HG02852 (cell line): Measurements from ENCODE around the gene NDUFC2.
A peak's percentile ranks its signal among the peaks of the same experiment; 100 is the strongest.
"Not testable (repeated sequence)": the region's sequence is repeated elsewhere in the genome, so short reads cannot be mapped to it uniquely, and the experiment has no call there.

ENCODE experiments used
- ATAC-seq: cut with Tn5 transposase; IDR thresholded peaks from one replicate; pipeline ENCODE4 v1.9.1; 2021; ENCODE audit warnings: mild to moderate bottlenecking, moderate library complexity; ENCODE audit not compliant: unreplicated experiment

NDUFC2 gene

GRCh38 chr11:78079232-78080083, at the start of gene NDUFC2:
Gene NDUFC2, minus strand, starts transcription at chr11:78079862. Its CDS starts 118 bp downstream, at chr11:78079744.
- ATAC-seq = peak; percentile 81

- no peak for ATAC-seq
Observed at GRCh38 chr11:78127403-78127802, 47.7 kb upstream of the NDUFC2 start.

- no peak for ATAC-seq
Observed at GRCh38 chr11:78112582-78113275, 33.1 kb upstream of the NDUFC2 start.

- ATAC-seq = no peak
Observed at GRCh38 chr11:78111298-78111697, 31.6 kb upstream of the NDUFC2 start.

- ATAC-seq = no peak
Observed at GRCh38 chr11:78110830-78111229, 31.2 kb upstream of the NDUFC2 start.

- ATAC-seq = no peak
Observed at GRCh38 chr11:78110351-78110750, 30.7 kb upstream of the NDUFC2 start.

GRCh38 chr11:78109081-78110015, 29.7 kb upstream of the NDUFC2 start:
- ATAC-seq = no peak

GRCh38 chr11:78100676-78101472, 21.2 kb upstream of the NDUFC2 start:
- no peak for ATAC-seq

- no peak for ATAC-seq
Observed at GRCh38 chr11:78100261-78100660, 20.6 kb upstream of the NDUFC2 start.

GRCh38 chr11:78099666-78100065, 20.0 kb upstream of the NDUFC2 start:
- ATAC-seq = no peak

- no peak for ATAC-seq
Observed at GRCh38 chr11:78097666-78098385, 18.2 kb upstream of the NDUFC2 start.

GRCh38 chr11:78094250-78094649, 14.6 kb upstream of the NDUFC2 start:
- ATAC-seq = no peak

- ATAC-seq = not testable (repeated sequence)
Observed at GRCh38 chr11:78086521-78087074, 6.9 kb upstream of the NDUFC2 start.

- ATAC-seq = no peak
Observed at GRCh38 chr11:78085972-78086371, 6.3 kb upstream of the NDUFC2 start.

GRCh38 chr11:78084506-78084905, 4.8 kb upstream of the NDUFC2 start:
- not testable (repeated sequence) for ATAC-seq

GRCh38 chr11:78083021-78083420, 3.4 kb upstream of the NDUFC2 start:
- ATAC-seq = no peak

- ATAC-seq = no peak
Observed at GRCh38 chr11:78082146-78082545, 2.5 kb upstream of the NDUFC2 start.

GRCh38 chr11:78081583-78081982, 1.9 kb upstream of the NDUFC2 start:
- no peak for ATAC-seq

GRCh38 chr11:78080818-78081495, 1.3 kb upstream of the NDUFC2 start:
- no peak for ATAC-seq
